Inflammatory macrophage treated with lipopolysaccharide for 4 hours (primary cell): ENCODE data around the gene EFNA3.

Experiments used
- DNase-seq: peaks from one replicate; pipeline ENCODE4 v3.0.0-alpha.2; 2020

Gene EFNA3

GRCh38 chr1:155049651-155050559, 28.7 kb upstream of the EFNA3 start:
- DNase-seq, result no peak

- DNase-seq, result peak; percentile 87
These were observed 27.9 kb upstream of the EFNA3 start, which contains the start of gene ADAM15 for GRCh38 chr1:155050560-155051341. ADAM15 (plus strand) TSS chr1:155051316; CDS start chr1:155051387, 71 bp downstream.

- no peak for DNase-seq
These were observed 27.3 kb upstream of the EFNA3 start for GRCh38 chr1:155051342-155051776.

- peak; percentile 44 for DNase-seq
These were observed 26.7 kb upstream of the EFNA3 start for GRCh38 chr1:155051777-155052398.

GRCh38 chr1:155052439-155053395, 25.9 kb upstream of the EFNA3 start:
- DNase-seq, result peak; percentile 26

- DNase-seq, result no peak
These were observed 25.0 kb upstream of the EFNA3 start for GRCh38 chr1:155053531-155054105.

- no peak for DNase-seq
These were observed 21.5 kb upstream of the EFNA3 start for GRCh38 chr1:155057104-155057503.

GRCh38 chr1:155057788-155058211, 20.8 kb upstream of the EFNA3 start:
- DNase-seq, result no peak

GRCh38 chr1:155060736-155061135, 17.9 kb upstream of the EFNA3 start:
- no peak for DNase-seq

- DNase-seq, result peak; percentile 68
These were observed 17.1 kb upstream of the EFNA3 start for GRCh38 chr1:155061381-155062150.

- no peak for DNase-seq
These were observed 16.4 kb upstream of the EFNA3 start for GRCh38 chr1:155062151-155062686.

GRCh38 chr1:155062702-155063411, 15.8 kb upstream of the EFNA3 start:
- no peak for DNase-seq

GRCh38 chr1:155063550-155064110, 15.0 kb upstream of the EFNA3 start, which contains the start of gene EFNA4:
EFNA4 (plus strand) TSS chr1:155063740; CDS start chr1:155063824, 84 bp downstream.
- peak; percentile 78 for DNase-seq

GRCh38 chr1:155064111-155064831, 14.4 kb upstream of the EFNA3 start:
- no peak for DNase-seq

- DNase-seq, result no peak
These were observed 13.7 kb upstream of the EFNA3 start for GRCh38 chr1:155064832-155065429.

- no peak for DNase-seq
These were observed 11.9 kb upstream of the EFNA3 start for GRCh38 chr1:155066777-155067176.

- DNase-seq, result no peak
These were observed 10.0 kb upstream of the EFNA3 start for GRCh38 chr1:155068599-155068998.

- DNase-seq, result no peak
These were observed 9.0 kb upstream of the EFNA3 start for GRCh38 chr1:155069551-155070157.
